GM10266 (cell line): ENCODE data around the gene PRC1.

Source experiments
- DNase-seq: peaks from one replicate; pipeline ENCODE4 v3.0.0; 2012; ENCODE audit errors: extremely low spot score
- TF ChIP-seq, protein P1 (sequence below): IDR thresholded peaks from 2 replicates; pipeline ENCODE4 v1.5.1; 2012; ENCODE audit warnings: mild to moderate bottlenecking, low read depth; ENCODE audit not compliant: control insufficient read depth, insufficient read depth; ENCODE audit errors: missing control alignments

PRC1 gene, protein sequence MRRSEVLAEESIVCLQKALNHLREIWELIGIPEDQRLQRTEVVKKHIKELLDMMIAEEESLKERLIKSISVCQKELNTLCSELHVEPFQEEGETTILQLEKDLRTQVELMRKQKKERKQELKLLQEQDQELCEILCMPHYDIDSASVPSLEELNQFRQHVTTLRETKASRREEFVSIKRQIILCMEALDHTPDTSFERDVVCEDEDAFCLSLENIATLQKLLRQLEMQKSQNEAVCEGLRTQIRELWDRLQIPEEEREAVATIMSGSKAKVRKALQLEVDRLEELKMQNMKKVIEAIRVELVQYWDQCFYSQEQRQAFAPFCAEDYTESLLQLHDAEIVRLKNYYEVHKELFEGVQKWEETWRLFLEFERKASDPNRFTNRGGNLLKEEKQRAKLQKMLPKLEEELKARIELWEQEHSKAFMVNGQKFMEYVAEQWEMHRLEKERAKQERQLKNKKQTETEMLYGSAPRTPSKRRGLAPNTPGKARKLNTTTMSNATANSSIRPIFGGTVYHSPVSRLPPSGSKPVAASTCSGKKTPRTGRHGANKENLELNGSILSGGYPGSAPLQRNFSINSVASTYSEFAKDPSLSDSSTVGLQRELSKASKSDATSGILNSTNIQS

GRCh38 chr15:90994417-90995311, at the start of gene PRC1:
PRC1 (minus strand) TSS chr15:90994535; CDS start chr15:90994417, 118 bp downstream.
- peak; percentile 100 for DNase-seq
- TF ChIP-seq, protein P1, sequence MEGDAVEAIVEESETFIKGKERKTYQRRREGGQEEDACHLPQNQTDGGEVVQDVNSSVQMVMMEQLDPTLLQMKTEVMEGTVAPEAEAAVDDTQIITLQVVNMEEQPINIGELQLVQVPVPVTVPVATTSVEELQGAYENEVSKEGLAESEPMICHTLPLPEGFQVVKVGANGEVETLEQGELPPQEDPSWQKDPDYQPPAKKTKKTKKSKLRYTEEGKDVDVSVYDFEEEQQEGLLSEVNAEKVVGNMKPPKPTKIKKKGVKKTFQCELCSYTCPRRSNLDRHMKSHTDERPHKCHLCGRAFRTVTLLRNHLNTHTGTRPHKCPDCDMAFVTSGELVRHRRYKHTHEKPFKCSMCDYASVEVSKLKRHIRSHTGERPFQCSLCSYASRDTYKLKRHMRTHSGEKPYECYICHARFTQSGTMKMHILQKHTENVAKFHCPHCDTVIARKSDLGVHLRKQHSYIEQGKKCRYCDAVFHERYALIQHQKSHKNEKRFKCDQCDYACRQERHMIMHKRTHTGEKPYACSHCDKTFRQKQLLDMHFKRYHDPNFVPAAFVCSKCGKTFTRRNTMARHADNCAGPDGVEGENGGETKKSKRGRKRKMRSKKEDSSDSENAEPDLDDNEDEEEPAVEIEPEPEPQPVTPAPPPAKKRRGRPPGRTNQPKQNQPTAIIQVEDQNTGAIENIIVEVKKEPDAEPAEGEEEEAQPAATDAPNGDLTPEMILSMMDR: no peak

- no peak for DNase-seq
- TF ChIP-seq, protein P1: no peak
These were observed 49.0 kb upstream of the PRC1 start for GRCh38 chr15:91043202-91043874.

DNA sequence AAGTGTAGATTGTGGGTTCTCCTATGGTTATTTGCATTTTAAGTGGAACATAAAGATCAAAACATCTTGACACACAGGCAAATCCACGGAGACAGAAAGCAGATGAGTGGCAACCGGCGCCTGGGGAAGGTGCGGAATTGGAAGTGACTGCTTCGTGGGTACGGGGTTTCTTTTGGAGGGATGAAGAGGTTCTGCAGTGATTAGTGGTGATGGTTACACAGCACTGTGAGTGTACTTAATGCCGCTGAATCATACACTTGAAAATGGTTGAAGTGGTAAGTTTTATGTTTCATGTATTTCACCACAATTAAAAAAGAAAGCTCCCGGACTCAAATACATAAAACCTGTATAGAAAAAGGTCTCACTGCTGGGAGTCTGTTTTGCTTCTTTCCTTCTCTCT, 46.5 kb upstream of the PRC1 start:
- no peak for DNase-seq
- TF ChIP-seq, protein P1: no peak

DNA sequence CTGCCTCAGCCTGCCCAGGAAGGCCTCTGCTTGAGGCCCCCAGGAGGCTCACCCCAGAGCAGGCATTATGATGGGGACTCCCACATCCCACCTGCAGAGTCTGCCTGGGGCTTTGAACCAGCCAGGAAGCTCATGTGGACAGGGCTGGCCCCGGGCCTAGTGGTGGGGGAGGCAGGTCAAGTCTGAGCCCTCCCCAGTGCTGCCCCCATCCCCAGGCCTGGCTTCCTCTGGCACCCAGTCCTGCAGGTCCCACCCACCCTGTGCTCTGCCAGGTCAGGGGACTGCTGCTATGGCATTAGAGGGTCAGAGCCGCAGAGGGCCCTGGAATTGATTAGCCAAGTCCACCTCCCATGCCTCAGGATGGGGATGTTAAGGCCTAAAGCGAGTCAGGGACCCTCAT, 45.7 kb upstream of the PRC1 start:
- TF ChIP-seq, protein P1: no peak
- DNase-seq: no peak

GRCh38 chr15:91032919-91033803, 38.8 kb upstream of the PRC1 start:
- TF ChIP-seq, protein P1: peak; percentile 82

DNA sequence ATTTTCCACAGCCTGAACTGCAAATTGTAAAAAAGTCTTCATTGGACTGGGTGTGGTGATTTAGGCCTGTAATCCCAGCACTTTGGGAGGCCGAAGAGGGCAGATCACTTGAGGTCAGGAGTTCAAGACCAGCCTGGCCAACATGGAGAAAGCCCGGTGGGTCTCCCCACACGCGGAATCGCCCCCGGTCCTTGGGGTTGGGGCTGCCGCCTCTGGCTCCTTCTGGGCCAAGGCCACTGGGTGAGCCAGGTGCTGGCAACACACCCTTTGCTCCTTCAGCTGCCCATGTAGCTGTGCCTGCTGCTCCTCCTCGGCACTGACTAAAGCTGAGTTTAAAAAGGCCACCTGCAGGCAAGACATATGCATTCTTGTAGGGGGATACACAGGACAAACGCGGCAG, 37.5 kb upstream of the PRC1 start:
- TF ChIP-seq, protein P1: no peak
- no peak for DNase-seq

More at GRCh38 chr15:91032919-91033803, 38.8 kb upstream of the PRC1 start:
- DNase-seq: peak; percentile 38
